Activated CD8-positive, alpha-beta memory T cell treated with anti-CD3 and anti-CD28 coated beads for 4 hours (primary cell): Measurements from ENCODE around the gene PDE7B.
A peak's percentile ranks its signal among the peaks of the same experiment; 100 is the strongest.

ENCODE experiments used
- DNase-seq, 2 donors: peaks; one replicate each; pipeline ENCODE4 v3.0.0-alpha.2; 2020; ENCODE audit warnings: low read depth in 2 of 2

The PDE7B gene

DNA sequence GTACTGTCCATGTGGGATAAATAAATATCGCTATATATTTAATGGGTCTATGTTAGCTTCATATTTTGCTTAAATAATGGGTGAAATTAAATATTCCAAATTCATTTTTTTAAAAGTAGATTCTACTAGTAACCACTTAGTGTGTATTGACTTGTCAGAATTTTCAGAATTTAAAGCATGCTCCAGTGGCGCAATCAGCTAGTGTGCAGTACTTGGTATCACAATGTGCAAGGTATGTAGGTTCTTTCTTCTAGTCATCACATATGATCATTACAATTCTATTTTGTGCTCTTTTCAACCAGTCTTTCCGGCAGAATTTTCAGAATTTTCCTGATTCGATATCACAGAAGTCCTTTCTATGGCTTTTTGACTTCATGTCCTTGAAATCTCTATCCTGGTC, 32.6 kb downstream of the PDE7B start:
- no peak for DNase-seq

DNA sequence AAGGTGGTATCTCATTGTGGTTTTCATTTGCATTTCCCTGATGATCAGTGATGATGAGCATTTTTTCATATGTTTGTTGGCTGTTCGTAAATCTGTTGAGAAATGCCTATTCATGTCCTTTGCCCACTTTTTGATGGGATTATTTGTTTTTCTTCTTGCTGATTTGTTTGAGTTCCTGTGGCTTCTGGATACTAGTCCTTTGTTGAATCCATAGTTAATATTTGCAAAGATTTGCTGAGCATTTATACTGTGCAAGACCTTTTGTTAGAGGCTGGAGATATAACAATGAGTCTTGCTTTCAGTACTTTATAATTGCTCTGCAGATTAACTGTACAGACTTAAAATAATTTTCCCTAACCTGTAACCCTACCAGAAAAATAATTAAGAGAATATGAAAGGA, 35.6 kb downstream of the PDE7B start:
- no peak for DNase-seq

DNA sequence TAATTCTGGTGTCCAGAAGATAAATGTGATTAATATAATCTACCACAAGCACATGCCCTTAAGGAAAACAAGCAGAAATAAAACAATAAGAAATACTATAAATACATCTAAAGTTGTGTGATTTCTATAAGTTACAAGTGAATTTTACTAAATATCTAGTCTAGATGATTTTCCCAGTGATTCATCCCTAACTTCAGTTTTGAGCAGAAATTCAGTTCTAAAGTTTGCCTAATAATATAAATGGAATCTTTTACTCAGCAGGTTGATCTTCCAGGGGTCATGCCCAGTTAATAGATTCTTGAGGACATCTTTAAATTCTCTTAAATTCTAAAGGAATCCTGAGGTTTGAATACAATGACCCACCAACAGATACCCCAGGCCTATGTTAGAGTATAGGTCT, 37.3 kb downstream of the PDE7B start:
- DNase-seq = no peak

DNA sequence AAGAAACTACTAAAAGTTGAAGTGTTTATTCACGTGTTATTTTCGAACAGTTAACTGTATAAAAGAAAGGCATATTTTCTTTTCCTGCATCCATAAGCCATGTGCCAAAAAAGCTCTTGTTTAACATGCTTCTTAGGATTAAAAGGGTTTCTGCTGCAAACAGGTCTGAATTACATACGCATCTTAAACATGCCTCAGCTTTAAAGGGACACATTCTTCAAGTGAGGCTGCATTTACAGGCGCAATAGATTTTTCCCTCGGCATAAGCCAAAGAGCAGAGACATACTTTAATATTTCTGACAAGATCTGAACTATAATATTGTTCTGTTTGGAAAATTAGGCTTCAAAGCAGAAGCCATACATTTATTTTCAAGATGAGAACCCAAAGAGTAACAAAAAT, 39.4 kb downstream of the PDE7B start:
- no peak for DNase-seq

DNA sequence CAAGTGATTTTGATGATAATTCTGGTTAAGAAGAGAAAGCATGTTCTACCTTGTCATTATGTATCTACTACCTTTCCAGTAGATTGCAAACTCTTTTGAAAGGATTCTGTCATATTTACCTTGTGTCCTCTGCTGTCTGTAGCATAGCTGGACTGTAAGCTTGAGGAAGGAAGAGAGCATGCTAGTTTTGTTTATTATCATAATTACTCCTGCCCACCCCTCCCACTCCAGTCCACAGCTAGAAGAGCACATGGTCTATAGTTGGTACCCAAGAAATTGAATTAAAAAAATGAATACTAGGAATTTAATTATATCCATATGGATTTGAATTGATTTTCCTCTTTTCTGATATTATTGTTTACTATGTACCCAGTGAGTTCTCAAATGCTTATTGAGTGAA, 40.2 kb downstream of the PDE7B start:
- no peak for DNase-seq

DNA sequence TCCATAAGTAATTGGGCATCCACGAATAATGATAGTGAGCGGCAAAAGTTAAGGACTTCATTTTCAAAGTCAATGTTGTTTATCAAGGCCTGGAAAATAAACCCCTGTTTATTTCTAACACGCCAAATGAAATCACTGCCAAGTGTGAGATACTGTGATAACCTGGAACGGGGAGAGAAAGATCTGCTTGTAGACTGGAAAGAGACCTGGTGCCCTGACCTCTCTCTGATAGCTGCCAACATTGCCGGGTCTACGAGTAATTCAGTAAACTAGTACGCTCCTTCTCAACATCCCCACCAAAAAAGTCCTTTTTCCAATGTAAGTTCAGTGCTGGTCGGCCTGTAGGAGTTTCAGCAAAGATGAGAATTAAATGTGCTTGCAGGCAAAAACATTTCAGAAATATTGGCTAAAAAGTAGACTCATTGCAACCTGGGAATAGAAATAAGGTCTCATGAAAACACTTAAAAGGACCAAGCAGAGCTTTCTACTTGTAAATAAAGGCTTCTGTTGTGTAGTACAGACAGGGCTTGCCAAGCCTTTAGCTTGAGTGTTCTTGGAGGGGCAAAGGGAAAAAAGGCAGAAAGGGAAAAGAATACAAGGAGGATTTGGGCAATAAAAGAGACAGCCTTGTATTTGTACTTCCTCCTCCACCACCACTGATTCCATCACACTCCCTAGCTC, 43.9 kb downstream of the PDE7B start:
- DNase-seq = no peak

DNA sequence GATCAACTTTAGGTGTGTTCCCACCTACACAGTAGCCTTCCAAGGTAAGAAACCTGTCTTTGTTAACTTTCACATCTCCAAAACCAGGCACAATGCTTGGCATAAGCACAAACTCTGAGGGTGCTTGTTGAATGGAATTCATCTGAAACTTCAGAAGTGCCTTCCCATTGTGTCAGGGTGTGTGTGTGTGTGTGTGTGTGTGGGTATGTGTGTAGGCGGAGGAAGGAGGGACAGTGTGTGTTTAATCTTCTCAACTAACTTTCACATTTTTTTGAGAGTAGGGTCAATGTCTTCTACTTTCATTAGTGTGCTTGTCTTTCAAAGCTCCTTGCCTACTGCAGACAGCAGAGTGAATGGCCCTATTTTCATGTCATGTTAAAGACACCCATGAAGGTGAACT, 45.6 kb downstream of the PDE7B start:
- DNase-seq = no peak

DNA sequence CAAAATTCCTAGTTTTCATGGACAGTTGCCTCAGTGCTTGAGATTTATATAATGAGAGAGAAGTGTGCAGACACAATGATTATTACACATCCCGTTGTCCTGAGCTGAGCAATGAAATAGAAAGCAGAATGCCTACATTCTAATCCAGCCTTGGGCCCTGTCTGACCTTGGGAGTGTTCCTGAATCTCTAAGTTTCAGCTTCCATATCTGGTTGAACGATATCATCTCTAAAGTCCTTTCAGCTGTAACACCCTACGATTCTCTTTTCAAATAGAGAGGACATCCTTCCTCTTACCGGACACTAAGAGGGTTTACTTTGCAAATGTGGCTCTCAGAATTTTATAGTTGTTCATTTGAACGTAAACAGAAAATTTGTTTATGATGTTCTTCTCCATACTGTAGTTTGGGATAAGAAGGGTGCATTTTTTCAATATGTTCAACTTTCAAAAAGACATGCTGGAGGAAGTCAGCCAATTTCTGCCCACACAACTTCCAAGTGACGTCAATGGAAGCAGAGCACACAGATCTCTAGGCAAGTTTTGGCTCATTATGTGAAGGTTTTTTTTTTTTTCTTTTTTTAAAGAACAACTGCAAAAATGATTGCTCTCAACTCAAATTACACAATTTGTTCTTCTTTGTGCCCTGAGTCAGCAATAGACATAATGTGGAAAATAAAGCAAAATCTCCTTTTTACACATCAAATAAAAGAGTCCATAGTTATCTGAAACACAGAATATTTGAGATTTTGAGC, 50.4 kb downstream of the PDE7B start:
- DNase-seq = no peak

DNA sequence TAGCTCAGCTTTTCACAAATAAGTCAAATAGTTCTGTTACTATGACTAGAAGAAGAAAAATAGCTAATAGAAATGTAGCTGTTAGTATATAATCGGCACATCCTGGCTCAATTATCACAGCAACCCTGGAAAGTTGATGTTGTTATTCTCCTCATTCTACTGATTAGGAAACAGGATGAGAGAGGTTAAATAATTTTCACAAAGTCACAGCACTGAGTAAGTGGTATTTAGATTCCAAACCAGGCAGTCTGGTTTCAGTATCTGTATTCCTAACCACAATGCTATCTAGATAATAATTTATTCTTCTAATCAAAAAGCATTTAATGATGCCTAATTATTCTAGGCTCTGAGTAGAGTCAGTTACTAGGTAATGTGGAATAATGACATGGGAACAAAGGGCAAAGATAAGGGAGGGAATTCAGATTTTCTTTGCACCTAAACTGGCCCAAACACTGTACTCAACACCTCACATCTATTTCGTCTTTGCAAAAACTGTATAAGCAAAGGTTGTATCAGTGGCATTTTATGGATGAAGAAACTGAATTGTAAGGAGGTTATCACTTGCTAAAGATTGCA, 51.3 kb downstream of the PDE7B start:
- DNase-seq = no peak

DNA sequence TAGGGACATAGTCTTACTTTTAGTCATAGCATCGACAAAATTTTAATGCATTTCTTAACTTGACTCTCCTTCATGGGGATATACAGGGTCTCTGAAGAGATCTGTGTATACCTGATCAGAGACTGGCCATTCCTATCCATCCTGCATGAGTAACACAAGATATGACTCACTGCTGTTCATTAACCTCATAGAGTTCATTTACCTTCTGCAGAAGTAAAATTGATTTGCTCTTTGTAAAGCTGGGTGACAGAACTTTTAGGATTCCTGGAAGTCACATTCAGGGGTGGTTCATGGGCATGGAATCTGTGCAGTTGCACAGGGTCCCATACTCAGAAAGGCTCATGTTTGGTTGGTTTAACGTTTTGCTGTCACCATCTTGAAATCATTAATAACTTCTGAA, 53.2 kb downstream of the PDE7B start:
- DNase-seq = no peak

DNA sequence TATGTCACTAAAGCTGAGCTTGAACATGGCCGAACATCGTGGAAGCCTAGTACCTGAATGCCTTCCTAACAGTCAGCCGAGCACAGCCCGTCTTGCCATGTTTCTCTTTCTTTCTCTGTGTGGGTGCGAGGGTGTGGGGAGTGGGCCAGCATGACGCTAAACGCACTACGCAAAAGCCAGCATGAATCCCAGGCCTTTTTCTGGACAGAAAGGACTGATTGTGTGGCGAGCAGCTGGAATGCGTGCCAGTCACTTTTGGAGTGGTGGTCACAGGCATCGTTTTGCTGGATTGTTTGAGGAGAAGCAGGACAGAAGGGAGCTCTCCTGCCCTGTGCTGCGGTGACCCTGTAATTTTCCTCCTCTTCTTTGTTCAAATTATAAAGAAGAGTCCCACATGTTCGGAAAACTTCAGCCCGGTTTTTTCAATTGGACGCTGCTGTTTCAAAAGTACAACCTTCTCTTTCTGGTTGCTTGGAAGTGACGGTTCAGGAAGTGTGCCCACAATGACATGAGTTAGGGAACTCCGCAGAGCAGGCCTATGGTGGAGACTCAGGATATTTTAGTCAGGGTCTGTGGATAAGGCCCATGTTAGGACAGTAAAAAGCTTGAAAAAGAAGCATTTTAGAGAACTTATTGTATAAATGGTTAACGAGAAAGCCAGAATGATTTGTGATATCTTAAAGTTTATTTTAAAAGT, 54.3 kb downstream of the PDE7B start:
- DNase-seq = no peak

DNA sequence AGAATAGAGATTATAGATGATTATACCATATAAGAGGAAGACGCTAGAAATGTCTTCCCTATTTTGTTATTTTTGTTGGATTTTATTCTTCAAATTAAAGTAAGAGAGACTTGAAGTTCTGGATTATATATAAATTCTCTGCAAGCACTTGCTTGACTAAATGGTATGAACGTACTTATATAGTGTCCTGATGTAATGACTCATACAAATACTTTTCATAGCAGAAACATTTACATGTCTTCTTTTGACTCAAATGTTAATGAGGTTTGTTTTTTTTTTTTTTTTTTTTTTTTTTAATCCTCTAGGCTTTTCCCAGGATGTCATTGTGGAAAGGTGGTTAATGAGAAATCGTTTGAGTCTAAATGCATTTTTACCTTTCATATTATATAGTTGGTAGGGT, 55.0 kb downstream of the PDE7B start:
- no peak for DNase-seq

DNA sequence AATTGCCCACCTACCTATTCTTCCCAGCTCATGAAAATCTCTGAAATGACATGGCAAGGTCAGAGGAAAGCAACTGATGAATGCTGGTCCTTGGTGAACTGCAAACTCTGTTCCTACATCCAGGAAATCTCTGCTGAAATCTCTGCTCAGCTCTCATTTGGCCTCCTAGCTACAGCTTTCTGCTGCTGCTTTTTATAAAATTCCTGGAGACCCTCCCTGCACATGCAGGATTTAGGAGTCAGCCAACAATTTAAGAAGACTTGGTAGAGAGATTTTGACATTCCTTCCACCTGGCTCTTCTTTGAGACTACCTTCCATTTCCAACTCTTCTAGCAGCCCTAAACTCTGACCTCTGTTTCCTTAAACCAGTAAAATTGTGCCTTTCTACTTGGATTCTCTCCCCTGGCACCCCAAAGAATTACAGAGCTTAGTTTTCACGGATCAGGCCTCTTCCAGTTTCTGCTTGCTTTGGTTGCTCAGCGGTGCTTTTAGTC, 55.5 kb downstream of the PDE7B start:
- no peak for DNase-seq

DNA sequence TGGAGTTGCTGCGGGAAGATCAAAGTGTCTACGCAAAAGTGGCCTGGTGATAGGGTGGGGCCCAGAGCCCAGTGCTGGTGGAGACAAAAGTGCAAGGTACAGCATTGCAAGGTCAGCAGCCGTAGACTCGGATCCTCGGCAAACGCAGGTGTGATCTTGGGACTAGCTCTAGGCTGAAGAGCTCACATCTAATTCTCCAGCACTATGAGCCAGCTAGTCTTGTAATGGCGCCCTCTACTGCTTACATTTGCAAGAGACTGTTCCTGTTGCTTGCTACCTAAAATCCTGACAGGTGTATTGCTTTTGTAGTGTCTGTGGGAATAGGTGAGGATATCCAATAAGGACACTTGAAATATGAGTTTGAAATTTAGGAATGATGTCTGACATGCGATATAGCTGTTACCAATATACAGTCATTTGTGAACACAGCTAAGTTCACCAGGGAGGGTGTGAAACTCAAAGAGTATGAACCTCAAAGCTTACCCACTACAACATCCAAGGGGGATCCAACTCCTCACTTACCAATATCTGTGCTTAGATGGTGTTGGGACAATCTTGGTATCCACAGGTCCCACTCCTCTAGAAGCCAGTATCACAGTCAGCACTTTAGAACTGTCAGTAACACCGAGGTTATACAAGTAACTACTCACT, 58.4 kb downstream of the PDE7B start:
- DNase-seq = peak; percentile 4 to 13

DNA sequence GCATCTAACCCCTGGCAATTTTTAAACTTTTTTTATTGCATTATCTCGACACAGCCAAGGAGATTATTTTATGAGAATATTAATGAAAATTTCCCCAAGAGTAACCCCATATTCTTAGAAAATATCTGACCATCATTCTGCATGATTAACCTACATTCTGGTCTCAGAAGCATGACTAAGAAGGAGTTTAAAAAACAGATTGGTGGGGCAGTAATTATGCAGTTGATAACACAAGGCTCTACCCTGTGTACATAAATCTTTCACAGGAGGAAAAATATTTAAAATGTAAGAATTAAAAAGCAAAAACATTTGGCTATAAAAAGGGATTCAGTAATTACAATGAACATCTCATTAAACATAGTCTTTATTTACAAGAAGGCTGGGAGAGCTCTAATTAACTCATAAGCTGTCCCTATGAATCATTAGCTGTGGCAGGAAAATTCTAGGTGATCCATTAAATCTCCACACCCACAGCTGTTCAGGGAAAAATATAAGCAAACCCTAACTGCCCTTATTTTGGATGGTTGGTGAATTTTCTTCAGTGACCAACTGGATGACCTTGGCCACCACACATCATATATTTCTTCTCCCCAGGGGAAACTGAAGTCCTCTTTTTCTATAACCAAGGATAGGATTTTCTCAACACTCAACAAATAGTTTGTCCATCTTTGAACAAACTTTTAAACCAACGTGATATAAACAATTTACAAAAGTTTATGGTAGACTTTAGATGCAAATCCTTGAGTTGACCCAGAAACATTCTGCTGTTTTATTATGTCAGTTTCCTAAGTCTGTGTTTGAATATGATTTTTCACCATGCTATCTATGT, 59.5 kb downstream of the PDE7B start:
- DNase-seq = no peak

DNA sequence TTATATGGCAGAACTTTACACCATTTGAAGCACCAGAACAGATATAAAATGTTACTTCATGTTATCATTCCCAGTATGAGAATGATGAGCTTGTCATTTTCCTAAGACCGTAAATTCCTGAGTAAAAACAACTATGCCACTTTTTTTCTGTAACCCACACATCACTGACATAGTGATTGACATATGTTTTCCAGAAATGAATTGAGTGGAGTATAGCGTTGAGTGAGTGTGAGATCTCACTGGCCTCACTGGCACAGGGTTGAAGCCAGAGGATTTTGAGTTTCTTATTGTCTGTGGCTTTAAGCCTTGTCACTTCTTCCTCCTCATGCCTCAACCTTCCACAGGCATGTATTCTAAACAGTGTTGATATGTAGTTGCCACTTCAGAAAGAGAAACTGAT, 62.3 kb downstream of the PDE7B start:
- DNase-seq = no peak

DNA sequence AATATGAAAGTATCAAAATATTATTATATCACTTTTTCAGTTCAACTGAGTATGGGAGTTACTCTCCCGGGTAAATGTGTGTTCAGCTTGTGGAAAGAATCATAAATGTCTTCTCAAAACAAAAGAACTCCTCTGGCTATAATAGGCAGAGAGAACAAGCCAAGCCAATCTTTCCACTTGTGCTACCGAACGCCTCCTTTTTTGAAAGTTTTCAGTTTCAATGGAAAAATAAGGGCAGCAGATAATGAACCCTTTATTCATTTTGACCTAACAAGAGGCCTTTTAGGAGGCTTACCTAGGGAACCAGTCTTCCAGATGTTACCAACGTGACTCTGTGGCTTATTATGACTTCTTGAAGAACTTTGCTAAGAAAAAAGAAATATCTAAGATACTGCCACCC, 67.5 kb downstream of the PDE7B start:
- no peak for DNase-seq

DNA sequence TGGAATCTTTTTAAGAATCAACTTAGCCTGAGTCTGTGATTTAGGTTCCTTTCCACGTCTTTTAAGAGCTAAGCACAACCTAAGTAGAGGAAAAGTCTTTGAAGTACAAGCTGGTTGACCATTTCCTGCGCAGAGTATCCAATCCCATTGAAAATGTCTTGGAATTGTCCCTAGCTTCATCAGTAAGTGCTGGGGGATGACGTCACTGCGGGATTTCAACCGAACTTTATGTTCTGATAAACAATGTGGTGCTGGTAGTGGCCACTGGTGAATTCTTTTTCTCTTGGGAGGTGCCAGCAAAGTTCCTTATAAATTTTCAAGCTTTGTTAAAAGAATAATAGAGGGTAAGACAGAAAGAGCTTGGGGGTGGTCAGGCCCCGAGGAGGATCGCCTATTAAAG, 69.2 kb downstream of the PDE7B start:
- no peak for DNase-seq

DNA sequence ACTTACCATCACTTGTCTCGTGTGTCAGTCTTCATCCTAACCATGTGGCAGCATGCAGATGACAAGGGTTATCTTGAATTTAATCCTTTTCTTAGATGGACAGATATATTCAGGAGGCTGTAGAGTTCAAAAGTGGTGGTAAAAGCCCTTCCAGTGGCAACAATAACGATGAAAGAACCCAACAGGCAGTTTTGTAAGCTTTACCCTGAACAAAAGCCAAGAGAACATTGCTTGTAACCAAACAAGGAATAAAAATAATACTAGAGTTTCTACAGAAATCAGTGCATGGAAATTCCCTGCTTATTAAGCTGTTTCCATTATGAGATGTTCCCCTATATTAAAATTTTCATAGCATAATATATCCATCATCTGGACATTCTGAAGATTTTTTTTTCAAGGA, 69.7 kb downstream of the PDE7B start:
- no peak for DNase-seq

DNA sequence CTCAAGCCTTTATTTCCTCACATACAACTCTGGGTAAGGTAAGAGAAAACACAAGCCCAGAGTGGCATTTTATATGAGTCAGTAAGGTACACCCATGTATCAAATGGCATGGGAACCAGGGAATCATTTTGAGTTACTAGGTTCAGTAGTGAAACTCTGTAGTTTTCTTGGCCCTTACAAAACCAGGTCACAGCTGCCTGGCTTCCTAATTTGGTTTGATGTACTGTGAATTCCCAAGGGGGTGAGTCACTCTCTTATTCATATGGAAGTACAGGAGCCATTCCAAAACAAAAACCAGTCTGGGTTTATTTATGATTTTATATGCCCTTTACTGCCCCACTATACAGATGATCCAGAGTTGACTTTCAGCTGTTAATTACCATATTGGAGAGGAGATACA, 70.7 kb downstream of the PDE7B start:
- no peak for DNase-seq

DNA sequence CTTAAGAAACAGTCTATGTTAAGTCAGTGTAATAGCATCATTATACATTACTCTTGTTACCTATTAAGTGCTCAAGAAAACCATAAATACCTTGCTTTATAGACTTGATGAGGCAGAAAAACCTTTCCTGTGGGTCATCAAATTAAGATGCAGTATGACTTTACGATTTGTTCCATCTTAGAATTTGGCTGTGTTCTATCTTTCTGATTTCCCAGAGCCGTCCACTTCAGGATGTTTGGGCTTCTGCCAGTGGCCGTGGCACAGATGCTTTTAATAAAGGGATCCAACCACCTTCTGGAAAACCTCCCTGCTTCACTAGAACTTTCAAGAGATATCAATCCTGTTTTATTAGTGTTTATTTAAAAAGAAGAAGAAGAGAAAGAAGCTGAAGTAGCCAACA, 71.2 kb downstream of the PDE7B start:
- DNase-seq = no peak
